CD4-positive, alpha-beta T cell treated with Interleukin-15 for 4 hours (primary cell): ENCODE results near the gene IL6R.

Source experiments
- DNase-seq: peaks from one replicate; pipeline ENCODE4 v3.0.0-alpha.2; 2020; ENCODE audit warnings: low spot score

Gene IL6R

GRCh38 chr1:154453574-154454352 is 48.6 kb downstream of the IL6R start:
- no peak for DNase-seq

- DNase-seq, result no peak
These were observed 49.4 kb downstream of the IL6R start for GRCh38 chr1:154454386-154455120.

- no peak for DNase-seq
These were observed 51.5 kb downstream of the IL6R start for GRCh38 chr1:154456631-154457030.

- DNase-seq, result no peak
These were observed 53.9 kb downstream of the IL6R start for GRCh38 chr1:154459080-154459479.

GRCh38 chr1:154460695-154461260 is 55.6 kb downstream of the IL6R start:
- no peak for DNase-seq

- DNase-seq, result peak; percentile 81
These were observed 58.4 kb downstream of the IL6R start for GRCh38 chr1:154463512-154463990.

- DNase-seq, result no peak
These were observed 60.6 kb downstream of the IL6R start for GRCh38 chr1:154465621-154466195.

- DNase-seq, result no peak
These were observed 61.1 kb downstream of the IL6R start for GRCh38 chr1:154466206-154466605.

GRCh38 chr1:154466921-154467417 is 61.8 kb downstream of the IL6R start:
- peak; percentile 25 for DNase-seq

- DNase-seq, result peak; percentile 22
These were observed 62.4 kb downstream of the IL6R start for GRCh38 chr1:154467434-154468102.

- no peak for DNase-seq
These were observed 63.5 kb downstream of the IL6R start for GRCh38 chr1:154468535-154469250.

- DNase-seq, result no peak
These were observed 64.9 kb downstream of the IL6R start for GRCh38 chr1:154469844-154470560.

GRCh38 chr1:154471304-154471703 is 66.2 kb downstream of the IL6R start:
- DNase-seq, result no peak

GRCh38 chr1:154474802-154475201 is 69.7 kb downstream of the IL6R start:
- DNase-seq, result no peak

- no peak for DNase-seq
These were observed 71.6 kb downstream of the IL6R start for GRCh38 chr1:154476791-154477190.

- no peak for DNase-seq
These were observed 72.9 kb downstream of the IL6R start for GRCh38 chr1:154478013-154478412.

- no peak for DNase-seq
These were observed 73.5 kb downstream of the IL6R start for GRCh38 chr1:154478639-154479038.

- DNase-seq, result peak; percentile 81
These were observed 74.8 kb downstream of the IL6R start for GRCh38 chr1:154479764-154480421.

- DNase-seq, result no peak
These were observed 75.9 kb downstream of the IL6R start for GRCh38 chr1:154481053-154481452.
